Right kidney (tissue), 1 donor: Measurements from ENCODE around the gene DDX21.
A peak's percentile ranks its signal among the peaks of the same experiment; 100 is the strongest.
"Not testable (repeated sequence)": the region's sequence is repeated elsewhere in the genome, so short reads cannot be mapped to it uniquely, and the experiment has no call there.

Source experiments
- DNase-seq: peaks from one replicate; pipeline ENCODE4 v3.0.0-alpha.2; 2016

The DDX21 gene

DNA sequence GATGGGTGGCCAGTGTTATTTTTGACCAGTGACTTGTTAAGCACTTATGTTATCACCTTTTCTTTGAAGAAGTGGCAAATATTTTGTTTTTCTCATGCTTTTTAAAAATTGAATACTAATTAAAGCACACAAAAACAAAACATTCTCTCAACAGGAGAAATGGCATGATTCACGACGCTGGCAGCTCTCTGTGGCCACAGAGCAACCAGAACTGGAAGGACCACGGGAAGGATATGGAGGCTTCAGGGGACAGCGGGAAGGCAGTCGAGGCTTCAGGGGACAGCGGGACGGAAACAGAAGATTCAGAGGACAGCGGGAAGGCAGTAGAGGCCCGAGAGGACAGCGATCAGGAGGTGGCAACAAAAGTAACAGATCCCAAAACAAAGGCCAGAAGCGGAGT is 26.4 kb downstream of the DDX21 start:
- no peak for DNase-seq

- DNase-seq = no peak
These were observed 31.6 kb downstream of the DDX21 start for GRCh38 chr10:68987611-68988010.

- peak; percentile 96 for DNase-seq
These were observed 32.8 kb downstream of the DDX21 start, which contains the start of gene KIFBP for GRCh38 chr10:68988530-68989316. Gene KIFBP (plus strand): TSS chr10:68988803. CDS start chr10:68988833, 30 bp downstream.

DNA sequence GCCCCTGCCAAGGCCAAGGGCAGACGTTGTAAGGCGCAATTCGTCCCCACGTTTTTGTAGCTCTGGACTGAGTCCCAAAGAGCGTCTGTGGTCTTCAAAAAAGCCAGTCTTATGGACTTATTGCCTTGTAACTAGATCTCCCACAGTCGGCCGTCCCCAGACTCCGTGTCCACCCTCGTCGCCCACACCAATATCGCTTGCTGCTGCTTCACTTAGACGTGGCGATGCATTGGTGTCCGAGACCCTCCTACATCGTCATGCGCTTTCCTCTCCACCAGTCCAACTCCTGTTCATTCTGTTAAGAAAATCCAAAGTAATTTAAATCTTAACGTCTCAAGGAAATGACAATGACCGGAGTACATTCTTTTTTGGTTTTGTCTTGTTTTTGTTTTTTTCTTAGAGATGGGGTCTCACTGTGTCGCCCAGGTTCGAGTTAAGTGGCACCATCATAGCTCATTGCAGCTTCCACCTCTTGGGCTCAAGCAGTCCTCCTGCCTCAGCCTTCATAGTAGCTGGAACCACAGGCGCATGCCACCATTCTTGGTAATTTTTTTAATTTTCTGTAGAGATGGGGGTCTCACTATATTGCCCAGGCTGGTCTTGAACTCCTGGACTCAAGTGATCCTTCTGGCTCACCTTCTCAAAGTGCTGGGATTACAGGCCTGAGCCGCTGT is 33.5 kb downstream of the DDX21 start:
- DNase-seq = no peak

- peak; percentile 31 for DNase-seq
These were observed 36.9 kb downstream of the DDX21 start for GRCh38 chr10:68992636-68993440.

DNA sequence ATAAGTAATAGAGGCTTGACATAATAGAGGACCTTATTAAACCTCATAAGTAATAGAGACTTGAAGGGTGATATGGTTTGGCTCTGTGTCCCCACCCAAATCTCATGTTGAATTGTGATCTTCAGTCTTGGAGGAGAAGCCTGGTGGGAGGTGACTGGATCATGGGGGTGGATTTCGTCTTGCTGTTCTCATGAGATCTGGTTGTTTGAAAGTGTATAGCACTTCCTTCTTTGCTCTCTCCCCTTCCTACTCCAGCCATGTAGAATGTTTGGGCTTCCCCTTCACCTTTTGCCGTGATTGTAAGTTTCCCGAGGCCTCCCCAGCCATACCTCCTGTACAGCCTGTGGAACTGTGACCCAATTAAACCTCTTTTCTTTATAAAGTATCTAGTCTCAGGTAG is 41.2 kb downstream of the DDX21 start:
- DNase-seq = no peak

DNA sequence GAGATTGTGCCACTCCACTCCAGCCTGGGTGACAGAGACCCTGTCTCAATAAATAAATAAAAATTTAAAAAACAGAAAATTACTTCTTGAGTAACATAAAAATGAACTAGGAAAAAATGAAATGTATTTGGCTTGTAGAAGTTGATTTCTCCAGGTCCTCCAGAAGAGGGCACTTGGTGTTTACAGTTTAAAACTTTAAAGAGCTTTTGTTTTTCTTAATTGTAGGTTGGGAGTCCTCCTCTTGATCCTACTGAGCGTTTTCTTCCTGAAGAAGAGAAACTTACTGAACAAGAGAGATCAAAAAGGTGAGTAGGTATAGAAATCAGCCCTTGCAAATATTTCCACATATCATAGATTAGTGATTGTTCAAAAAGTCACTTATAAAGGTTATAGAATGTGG is 48.9 kb downstream of the DDX21 start:
- DNase-seq = no peak

GRCh38 chr10:69005704-69006485 is 49.9 kb downstream of the DDX21 start:
- no peak for DNase-seq

DNA sequence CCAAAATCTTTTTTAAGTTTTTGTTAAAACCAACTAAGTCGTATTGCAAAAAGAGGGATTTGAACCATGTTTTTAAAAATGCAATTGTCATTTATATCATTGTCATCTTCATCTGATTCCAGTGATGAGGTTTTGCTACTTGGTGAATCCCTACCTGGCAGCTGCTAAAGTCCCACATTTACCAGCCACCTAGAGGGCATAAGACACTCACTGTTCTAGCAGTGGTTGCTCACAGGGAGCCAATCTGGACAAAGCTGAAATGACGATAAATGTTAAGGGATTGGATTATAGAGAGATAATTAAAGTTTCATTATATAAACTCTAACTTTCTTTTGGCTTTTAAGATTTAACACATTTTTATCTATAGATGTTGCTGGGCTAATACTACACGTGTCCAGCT is 51.3 kb downstream of the DDX21 start:
- no peak for DNase-seq

- DNase-seq = no peak
These were observed 53.4 kb downstream of the DDX21 start for GRCh38 chr10:69009360-69009759.

DNA sequence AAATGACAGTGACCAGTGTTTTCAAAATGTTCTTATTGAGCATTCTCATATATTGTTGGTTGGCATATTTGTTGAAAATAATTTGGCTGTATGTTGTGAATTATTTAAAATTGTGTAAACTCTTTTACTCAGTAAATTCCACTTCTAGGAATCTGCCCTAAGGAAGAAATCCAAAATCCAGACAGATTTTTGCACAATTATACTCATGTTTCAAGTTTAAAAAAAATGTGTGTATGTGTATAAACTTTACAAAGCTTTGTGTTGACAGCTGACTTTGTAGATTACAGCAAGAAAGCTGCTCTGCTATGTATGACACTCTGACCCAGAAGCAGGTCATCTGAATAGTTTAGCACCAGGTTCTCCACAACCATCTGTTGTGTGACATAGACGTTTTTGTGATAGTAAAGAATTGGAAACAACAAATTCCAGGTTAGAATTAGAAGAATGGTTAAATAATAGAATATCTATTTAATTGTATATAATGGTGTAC is 54.2 kb downstream of the DDX21 start:
- no peak for DNase-seq

- DNase-seq = not testable (repeated sequence)
These were observed 56.8 kb downstream of the DDX21 start for GRCh38 chr10:69012778-69013177.

DNA sequence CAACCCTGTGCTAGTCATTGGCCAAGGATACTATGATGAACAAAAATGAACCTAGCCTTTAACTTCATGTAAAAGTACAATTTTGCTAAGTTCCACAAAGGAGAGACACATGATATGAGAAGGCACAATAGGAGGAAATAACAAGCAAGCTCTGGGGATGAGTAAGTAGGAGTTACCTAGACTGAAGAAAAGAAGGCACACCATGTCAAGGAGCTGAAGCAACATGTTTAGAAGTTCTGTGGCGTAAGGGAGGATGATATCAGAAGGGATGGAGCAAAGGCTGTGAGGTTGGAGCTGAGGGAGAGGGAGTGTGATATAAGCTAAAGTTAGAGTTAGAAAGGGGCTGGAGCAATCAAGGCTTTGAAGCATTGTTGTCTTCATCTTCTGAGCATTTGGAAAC is 58.2 kb downstream of the DDX21 start:
- no peak for DNase-seq

- DNase-seq = no peak
These were observed 62.6 kb downstream of the DDX21 start for GRCh38 chr10:69018613-69019012.

GRCh38 chr10:69022611-69023010 is 66.6 kb downstream of the DDX21 start:
- DNase-seq = no peak

DNA sequence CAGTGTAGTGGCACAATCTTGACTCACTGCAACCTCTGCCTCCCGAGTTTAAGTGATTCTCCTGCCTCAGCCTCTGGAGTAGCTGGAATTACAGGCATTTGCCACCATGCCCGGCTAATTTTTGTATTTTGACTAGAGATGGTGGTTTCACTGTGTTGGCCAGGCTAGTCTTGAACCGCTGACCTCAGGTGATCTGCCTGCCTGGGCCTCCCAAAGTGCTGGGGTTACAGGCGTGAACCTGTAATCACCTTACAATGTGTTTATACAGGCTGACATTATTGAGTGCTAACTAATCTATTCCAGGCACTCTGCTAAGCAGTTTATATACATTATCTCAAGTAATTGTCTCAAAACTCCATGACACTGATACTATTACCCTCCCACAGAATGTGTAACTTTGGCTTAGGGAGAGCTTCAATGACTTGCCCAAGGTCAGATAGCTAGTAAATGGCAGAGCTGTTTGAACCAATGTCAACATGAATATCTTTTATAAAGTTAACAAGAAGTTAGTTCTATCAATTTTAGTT is 69.5 kb downstream of the DDX21 start:
- no peak for DNase-seq

DNA sequence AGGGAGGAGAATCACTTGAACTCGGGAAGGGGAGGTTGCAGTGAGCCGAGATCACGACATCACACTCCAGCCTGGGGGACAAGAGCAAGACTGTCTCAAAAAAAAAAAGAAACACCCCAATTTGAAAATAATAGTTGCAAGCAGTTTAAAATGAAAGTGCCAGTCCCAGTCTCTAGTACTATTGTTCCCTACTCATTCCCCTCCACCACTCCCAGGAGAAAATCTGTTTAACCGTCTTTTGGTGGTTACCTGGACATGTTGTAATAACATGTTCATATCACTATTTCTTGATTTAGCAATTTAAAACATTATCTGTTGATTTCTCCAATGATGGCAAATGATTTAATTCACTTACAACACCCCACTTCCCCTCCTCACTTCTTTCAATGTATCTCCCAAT is 77.3 kb downstream of the DDX21 start:
- DNase-seq = no peak
